Ishikawa (cell line): ENCODE results near the gene MIPOL1.

Experiments used
- CREB1 ChIP-seq: IDR thresholded peaks from 2 replicates; pipeline ENCODE4 v1.6.1; 2012; ENCODE audit warnings: low read depth
- EGR1 ChIP-seq: IDR thresholded peaks from 2 replicates; pipeline ENCODE4 v1.6.1; 2012
- EP300 ChIP-seq: IDR thresholded peaks from 2 replicates; pipeline ENCODE4 v1.6.1; 2012; ENCODE audit warnings: borderline replicate concordance
- MAX ChIP-seq: IDR thresholded peaks from 2 replicates; pipeline ENCODE4 v1.6.1; 2012
- NFIC ChIP-seq: IDR thresholded peaks from 2 replicates; pipeline ENCODE4 v1.6.1; 2012
- RAD21 ChIP-seq: IDR thresholded peaks from 2 replicates; pipeline ENCODE4 v1.6.1; 2012; ENCODE audit warnings: low read depth
- REST ChIP-seq: IDR thresholded peaks from 2 replicates; pipeline ENCODE4 v1.6.1; 2012; ENCODE audit warnings: low read depth, mild to moderate bottlenecking
- YY1 ChIP-seq: IDR thresholded peaks from 2 replicates; pipeline ENCODE4 v1.6.1; 2012; ENCODE audit warnings: low read depth

GRCh38 chr14:37150414-37150813 is 47.3 kb upstream of the MIPOL1 start:
- TF ChIP-seq EP300 (no peak), MAX (no peak), EGR1 (no peak), REST (no peak), CREB1 (no peak), NFIC (no peak), RAD21 (peak; percentile 66), YY1 (no peak)
